ENCODE results near the gene NMT1. TPM values are rescaled to one million over a fixed set of nuclear protein-coding genes. Genes with fewer than 3 reads are reported as not detected.

NMT1 gene
- total and polyA plus RNA-seq, 2 of the 13 experiments (the other 11 are each of a cell fraction or from before 2014, with no cell fraction given), result 75.7 to 142 TPM

DNA sequence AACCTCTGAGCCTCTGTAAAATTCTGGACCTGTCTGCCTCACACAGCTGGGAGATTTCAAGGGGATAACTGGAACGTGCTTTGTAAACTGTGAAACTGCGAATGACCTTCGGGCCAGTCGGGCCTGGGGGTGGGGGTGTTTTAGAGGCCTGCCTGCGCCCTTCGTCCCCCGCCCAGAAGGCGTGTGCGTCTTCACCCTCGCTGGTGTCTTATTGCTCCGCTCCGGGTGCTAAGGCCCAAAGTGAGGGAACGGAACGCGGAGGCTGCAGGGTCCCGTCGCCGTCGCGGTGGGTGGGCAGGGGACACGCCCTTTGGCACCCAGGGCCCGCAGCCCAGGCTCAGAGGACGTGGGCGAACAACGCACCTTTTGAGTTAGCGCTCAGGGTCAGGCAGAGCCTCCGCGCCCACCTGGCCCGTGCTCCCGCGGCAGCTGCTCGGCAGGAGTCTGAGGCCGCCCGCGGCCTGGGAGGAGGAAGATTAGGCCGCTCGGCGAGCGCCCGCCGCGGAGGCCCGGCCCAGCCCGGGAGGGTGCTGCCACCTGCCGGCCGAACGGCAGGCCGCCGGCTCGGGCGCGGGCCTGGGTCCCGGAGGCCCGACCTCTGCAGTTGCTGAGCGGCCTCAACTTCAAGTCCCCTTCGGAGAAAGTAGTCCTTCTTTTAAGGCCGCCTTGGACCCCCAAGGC, 39.4 kb upstream of the NMT1 start (continued):
- TF ChIP-seq AGO1 (IDR thresholded peaks at IDR 0.05; ENCODE audit: low read depth, low read length, poor library complexity, severe bottlenecking), result peak; percentile 79
- no peak for TF ChIP-seq CAMTA2 (CRISPR knock-in tag; IDR thresholded peaks at IDR 0.05; ENCODE audit: borderline replicate concordance)
- no peak for TF ChIP-seq GABPA (IDR thresholded peaks at IDR 0.05; ENCODE audit: low read depth, low read length)
- TF ChIP-seq GABPA (CRISPR knock-in tag; IDR thresholded peaks at IDR 0.05; ENCODE audit: low read depth), result no peak
- TF ChIP-seq TSC22D2 (CRISPR knock-in tag; IDR thresholded peaks at IDR 0.05; ENCODE audit: borderline replicate concordance), result no peak
- TF ChIP-seq SP4 (CRISPR knock-in tag; IDR thresholded peaks at IDR 0.05), result peak; percentile 85
- no peak for TF ChIP-seq ZNF496 (CRISPR knock-in tag; IDR thresholded peaks at IDR 0.05; ENCODE audit: insufficient replicate concordance)
- TF ChIP-seq, protein P1, sequence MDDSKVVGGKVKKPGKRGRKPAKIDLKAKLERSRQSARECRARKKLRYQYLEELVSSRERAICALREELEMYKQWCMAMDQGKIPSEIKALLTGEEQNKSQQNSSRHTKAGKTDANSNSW (CRISPR knock-in tag; IDR thresholded peaks at IDR 0.05; ENCODE audit: borderline replicate concordance), result peak; percentile 63; the same call in 1 of the 2 replicates
- TF ChIP-seq, protein P2, sequence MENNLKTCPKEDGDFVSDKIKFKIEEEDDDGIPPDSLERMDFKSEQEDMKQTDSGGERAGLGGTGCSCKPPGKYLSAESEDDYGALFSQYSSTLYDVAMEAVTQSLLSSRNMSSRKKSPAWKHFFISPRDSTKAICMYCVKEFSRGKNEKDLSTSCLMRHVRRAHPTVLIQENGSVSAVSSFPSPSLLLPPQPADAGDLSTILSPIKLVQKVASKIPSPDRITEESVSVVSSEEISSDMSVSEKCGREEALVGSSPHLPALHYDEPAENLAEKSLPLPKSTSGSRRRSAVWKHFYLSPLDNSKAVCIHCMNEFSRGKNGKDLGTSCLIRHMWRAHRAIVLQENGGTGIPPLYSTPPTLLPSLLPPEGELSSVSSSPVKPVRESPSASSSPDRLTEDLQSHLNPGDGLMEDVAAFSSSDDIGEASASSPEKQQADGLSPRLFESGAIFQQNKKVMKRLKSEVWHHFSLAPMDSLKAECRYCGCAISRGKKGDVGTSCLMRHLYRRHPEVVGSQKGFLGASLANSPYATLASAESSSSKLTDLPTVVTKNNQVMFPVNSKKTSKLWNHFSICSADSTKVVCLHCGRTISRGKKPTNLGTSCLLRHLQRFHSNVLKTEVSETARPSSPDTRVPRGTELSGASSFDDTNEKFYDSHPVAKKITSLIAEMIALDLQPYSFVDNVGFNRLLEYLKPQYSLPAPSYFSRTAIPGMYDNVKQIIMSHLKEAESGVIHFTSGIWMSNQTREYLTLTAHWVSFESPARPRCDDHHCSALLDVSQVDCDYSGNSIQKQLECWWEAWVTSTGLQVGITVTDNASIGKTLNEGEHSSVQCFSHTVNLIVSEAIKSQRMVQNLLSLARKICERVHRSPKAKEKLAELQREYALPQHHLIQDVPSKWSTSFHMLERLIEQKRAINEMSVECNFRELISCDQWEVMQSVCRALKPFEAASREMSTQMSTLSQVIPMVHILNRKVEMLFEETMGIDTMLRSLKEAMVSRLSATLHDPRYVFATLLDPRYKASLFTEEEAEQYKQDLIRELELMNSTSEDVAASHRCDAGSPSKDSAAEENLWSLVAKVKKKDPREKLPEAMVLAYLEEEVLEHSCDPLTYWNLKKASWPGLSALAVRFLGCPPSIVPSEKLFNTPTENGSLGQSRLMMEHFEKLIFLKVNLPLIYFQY (CRISPR knock-in tag; IDR thresholded peaks at IDR 0.05; ENCODE audit: borderline replicate concordance), result peak; percentile 88; the same call in 1 of the 2 replicates
- TF ChIP-seq SALL1 (CRISPR knock-in tag; IDR thresholded peaks at IDR 0.05), result peak; percentile 84
- TF ChIP-seq ZNF850 (CRISPR knock-in tag; conservative IDR thresholded peaks at IDR 0.05), result no peak
- TF ChIP-seq, protein P3, sequence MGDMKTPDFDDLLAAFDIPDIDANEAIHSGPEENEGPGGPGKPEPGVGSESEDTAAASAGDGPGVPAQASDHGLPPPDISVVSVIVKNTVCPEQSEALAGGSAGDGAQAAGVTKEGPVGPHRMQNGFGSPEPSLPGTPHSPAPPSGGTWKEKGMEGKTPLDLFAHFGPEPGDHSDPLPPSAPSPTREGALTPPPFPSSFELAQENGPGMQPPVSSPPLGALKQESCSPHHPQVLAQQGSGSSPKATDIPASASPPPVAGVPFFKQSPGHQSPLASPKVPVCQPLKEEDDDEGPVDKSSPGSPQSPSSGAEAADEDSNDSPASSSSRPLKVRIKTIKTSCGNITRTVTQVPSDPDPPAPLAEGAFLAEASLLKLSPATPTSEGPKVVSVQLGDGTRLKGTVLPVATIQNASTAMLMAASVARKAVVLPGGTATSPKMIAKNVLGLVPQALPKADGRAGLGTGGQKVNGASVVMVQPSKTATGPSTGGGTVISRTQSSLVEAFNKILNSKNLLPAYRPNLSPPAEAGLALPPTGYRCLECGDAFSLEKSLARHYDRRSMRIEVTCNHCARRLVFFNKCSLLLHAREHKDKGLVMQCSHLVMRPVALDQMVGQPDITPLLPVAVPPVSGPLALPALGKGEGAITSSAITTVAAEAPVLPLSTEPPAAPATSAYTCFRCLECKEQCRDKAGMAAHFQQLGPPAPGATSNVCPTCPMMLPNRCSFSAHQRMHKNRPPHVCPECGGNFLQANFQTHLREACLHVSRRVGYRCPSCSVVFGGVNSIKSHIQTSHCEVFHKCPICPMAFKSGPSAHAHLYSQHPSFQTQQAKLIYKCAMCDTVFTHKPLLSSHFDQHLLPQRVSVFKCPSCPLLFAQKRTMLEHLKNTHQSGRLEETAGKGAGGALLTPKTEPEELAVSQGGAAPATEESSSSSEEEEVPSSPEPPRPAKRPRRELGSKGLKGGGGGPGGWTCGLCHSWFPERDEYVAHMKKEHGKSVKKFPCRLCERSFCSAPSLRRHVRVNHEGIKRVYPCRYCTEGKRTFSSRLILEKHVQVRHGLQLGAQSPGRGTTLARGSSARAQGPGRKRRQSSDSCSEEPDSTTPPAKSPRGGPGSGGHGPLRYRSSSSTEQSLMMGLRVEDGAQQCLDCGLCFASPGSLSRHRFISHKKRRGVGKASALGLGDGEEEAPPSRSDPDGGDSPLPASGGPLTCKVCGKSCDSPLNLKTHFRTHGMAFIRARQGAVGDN (CRISPR knock-in tag; IDR thresholded peaks at IDR 0.05), result peak; percentile 98
- TF ChIP-seq HDAC2 (CRISPR knock-in tag; IDR thresholded peaks at IDR 0.05), result peak; percentile 5; the same call in 1 of the 2 replicates
- 0 out of 2 replicates have a peak, but pooled peaks have one; percentile 19 for TF ChIP-seq ONECUT2 (CRISPR knock-in tag; IDR thresholded peaks at IDR 0.05)
- TF ChIP-seq ZNF737 (CRISPR knock-in tag; IDR thresholded peaks at IDR 0.05; ENCODE audit: borderline replicate concordance), result peak; percentile 60; the same call in 1 of the 2 replicates
- 0 out of 2 replicates have a peak, but pooled peaks have one; percentile 32 for TF ChIP-seq TGIF2 (CRISPR knock-in tag; IDR thresholded peaks at IDR 0.05)
- TF ChIP-seq ZNF446 (CRISPR knock-in tag; IDR thresholded peaks at IDR 0.05), result no peak
- peak; percentile 89; the same call in 1 of the 2 replicates for TF ChIP-seq ZNF839 (CRISPR knock-in tag; IDR thresholded peaks at IDR 0.05; ENCODE audit: borderline replicate concordance)
- TF ChIP-seq SMYD3 (CRISPR knock-in tag; IDR thresholded peaks at IDR 0.05), result no peak
- TF ChIP-seq, protein P4, sequence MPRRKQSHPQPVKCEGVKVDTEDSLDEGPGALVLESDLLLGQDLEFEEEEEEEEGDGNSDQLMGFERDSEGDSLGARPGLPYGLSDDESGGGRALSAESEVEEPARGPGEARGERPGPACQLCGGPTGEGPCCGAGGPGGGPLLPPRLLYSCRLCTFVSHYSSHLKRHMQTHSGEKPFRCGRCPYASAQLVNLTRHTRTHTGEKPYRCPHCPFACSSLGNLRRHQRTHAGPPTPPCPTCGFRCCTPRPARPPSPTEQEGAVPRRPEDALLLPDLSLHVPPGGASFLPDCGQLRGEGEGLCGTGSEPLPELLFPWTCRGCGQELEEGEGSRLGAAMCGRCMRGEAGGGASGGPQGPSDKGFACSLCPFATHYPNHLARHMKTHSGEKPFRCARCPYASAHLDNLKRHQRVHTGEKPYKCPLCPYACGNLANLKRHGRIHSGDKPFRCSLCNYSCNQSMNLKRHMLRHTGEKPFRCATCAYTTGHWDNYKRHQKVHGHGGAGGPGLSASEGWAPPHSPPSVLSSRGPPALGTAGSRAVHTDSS (CRISPR knock-in tag; conservative IDR thresholded peaks at IDR 0.05), result no peak

All from HepG2 (cell line).